Fibroblast of the conjunctiva (primary cell): Measurements from ENCODE around the gene SOX9.
"Not testable (repeated sequence)": the region's sequence is repeated elsewhere in the genome, so short reads cannot be mapped to it uniquely, and the experiment has no call there.

ENCODE experiments used
- DNase-seq: peaks from one replicate; pipeline ENCODE4 v3.0.0-alpha.2; 2010; ENCODE audit warnings: low read depth

SOX9 gene

GRCh38 chr17:72111336-72111923, 9.4 kb upstream of the SOX9 start:
- DNase-seq, result no peak

GRCh38 chr17:72111926-72112325, 8.9 kb upstream of the SOX9 start:
- DNase-seq, result not testable (repeated sequence)

GRCh38 chr17:72113751-72114150, 7.1 kb upstream of the SOX9 start:
- DNase-seq, result no peak

GRCh38 chr17:72115781-72116525, 4.9 kb upstream of the SOX9 start:
- no peak for DNase-seq

GRCh38 chr17:72116661-72117521, 3.9 kb upstream of the SOX9 start:
- no peak for DNase-seq

- DNase-seq, result no peak
Observed at GRCh38 chr17:72117535-72118334, 3.1 kb upstream of the SOX9 start.

- peak; percentile 69 for DNase-seq
Observed at GRCh38 chr17:72118335-72119076, 2.3 kb upstream of the SOX9 start.

- DNase-seq, result no peak
Observed at GRCh38 chr17:72119077-72119872, 1.5 kb upstream of the SOX9 start.

- DNase-seq, result no peak
Observed at GRCh38 chr17:72119873-72120641, 763 bp upstream of the SOX9 start.

- DNase-seq, result no peak
Observed at GRCh38 chr17:72121164-72122009, 567 bp downstream of the SOX9 start.

GRCh38 chr17:72122010-72122764, 1.4 kb downstream of the SOX9 start:
- DNase-seq, result no peak

GRCh38 chr17:72122765-72123529, 2.1 kb downstream of the SOX9 start:
- DNase-seq, result no peak

- no peak for DNase-seq
Observed at GRCh38 chr17:72123530-72124437, 3.0 kb downstream of the SOX9 start.

GRCh38 chr17:72124438-72124775, 3.6 kb downstream of the SOX9 start:
- DNase-seq, result no peak

- no peak for DNase-seq
Observed at GRCh38 chr17:72125226-72125651, 4.4 kb downstream of the SOX9 start.

GRCh38 chr17:72125742-72126141, 4.9 kb downstream of the SOX9 start:
- DNase-seq, result no peak
